ENCODE measurements around the gene ANXA1. TPM values are rescaled to one million over a fixed set of nuclear protein-coding genes. Genes with fewer than 3 reads are reported as not detected.

ANXA1 gene
- total RNA-seq, 2 donors from 2014 or later = 69.8 to 142 TPM

DNA sequence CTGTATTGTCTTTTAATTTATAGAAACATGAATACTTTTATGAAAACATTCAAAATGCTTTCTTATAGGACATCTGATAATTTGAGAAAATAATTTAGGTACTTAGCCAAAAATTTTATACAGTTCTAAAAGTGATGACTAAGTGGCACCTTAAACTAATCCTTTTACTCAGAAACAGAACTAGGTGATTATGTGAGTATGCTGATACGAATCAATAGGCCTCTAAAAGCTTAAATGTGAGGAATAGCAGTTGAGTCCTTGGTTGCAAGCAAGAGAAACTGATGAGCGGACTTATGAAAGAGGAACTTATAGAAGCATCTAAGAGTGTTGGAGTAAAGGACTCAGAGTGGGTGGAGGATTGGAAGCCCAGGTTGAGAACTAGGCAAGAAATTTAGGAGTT lies 26.4 kb downstream of the ANXA1 start:
- no peak for DNase-seq (ENCODE audit: low spot score)
- H3K9me3 ChIP-seq = no peaks in the 10 kb centered on the region
- H3K27ac ChIP-seq = no peak overlapping the region
- no peak overlapping the region for H3K4me3 ChIP-seq
- H3K27me3 ChIP-seq = no peaks in the 10 kb centered on the region
- H3K4me1 ChIP-seq = no peaks in the 10 kb centered on the region
- TF ChIP-seq, protein P1, sequence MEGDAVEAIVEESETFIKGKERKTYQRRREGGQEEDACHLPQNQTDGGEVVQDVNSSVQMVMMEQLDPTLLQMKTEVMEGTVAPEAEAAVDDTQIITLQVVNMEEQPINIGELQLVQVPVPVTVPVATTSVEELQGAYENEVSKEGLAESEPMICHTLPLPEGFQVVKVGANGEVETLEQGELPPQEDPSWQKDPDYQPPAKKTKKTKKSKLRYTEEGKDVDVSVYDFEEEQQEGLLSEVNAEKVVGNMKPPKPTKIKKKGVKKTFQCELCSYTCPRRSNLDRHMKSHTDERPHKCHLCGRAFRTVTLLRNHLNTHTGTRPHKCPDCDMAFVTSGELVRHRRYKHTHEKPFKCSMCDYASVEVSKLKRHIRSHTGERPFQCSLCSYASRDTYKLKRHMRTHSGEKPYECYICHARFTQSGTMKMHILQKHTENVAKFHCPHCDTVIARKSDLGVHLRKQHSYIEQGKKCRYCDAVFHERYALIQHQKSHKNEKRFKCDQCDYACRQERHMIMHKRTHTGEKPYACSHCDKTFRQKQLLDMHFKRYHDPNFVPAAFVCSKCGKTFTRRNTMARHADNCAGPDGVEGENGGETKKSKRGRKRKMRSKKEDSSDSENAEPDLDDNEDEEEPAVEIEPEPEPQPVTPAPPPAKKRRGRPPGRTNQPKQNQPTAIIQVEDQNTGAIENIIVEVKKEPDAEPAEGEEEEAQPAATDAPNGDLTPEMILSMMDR (IDR thresholded peaks at IDR 0.05) = no peak
- H3K36me3 ChIP-seq = no peaks in the 10 kb centered on the region

DNA sequence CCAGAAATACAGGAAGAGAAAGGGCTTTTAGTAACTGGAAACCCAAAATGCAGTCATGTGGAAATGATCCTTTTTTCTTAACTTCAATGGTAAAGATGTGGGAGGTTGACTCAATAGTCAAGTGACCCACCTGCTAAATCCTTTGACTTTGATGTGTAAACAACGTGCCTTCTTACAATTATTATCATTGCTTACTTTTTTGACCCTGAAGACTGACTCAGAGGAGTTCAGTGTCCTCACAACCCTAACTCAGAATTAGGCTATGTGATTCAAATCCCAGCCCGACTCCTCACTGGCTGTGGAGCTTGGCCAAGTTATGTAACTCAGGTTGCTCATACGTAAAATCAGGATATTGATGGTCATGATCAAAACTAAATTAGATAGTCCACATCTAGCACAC lies 27.9 kb downstream of the ANXA1 start:
- Histone ChIP-seq H3K4me3 (no peak overlapping the region), H3K9me3 (no peaks in the 10 kb centered on the region), H3K27ac (no peak overlapping the region), H3K4me1 (no peaks in the 10 kb centered on the region), H3K27me3 (no peaks in the 10 kb centered on the region), H3K36me3 (no peaks in the 10 kb centered on the region)
- TF ChIP-seq, protein P1 (IDR thresholded peaks at IDR 0.05) = no peak
- DNase-seq (ENCODE audit: low spot score) = no peak

DNA sequence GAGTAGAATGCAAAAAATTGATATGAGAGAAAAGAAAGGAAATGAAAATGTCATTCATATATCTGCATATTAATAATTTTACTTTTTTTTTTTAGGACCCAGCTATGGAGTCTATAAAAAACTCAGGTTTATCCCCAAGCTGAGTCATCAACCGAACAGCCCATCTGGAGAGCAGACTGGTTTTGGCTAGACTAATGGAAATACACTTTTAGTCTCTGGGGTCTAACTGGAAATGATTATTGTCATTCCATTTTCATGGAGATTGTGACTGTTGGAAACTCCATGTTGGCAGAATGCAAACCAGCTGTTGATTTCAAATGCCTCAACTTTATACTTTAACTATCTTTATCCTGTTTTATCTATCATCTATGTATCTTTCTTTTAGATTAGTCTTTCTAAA lies 28.7 kb downstream of the ANXA1 start:
- DNase-seq (ENCODE audit: low spot score) = no peak
- no peak overlapping the region for H3K4me3 ChIP-seq
- H3K9me3 ChIP-seq = no peaks in the 10 kb centered on the region
- no peaks in the 10 kb centered on the region for H3K27me3 ChIP-seq
- H3K27ac ChIP-seq = no peak overlapping the region
- H3K36me3 ChIP-seq = no peaks in the 10 kb centered on the region
- no peaks in the 10 kb centered on the region for H3K4me1 ChIP-seq
- TF ChIP-seq, protein P1 (IDR thresholded peaks at IDR 0.05) = no peak

DNA sequence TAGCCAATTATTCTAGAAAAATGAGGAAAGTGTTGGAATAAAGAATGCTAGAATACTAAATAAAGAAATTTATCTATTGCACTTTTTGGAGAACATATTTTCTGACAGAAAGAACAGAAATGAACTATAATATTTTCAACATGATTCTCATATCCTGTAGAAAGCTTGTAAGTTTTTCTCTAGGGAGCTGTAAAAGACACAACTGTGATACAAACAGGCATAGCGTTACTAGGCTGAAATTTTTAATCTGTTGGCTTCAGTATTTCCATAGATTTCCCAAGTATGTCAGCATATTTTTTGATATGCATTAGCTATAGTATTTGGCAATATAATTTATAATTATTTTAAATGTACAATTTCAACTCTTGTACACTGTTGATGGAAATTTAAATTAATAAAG lies 31.3 kb downstream of the ANXA1 start:
- Histone ChIP-seq H3K27ac (no peak overlapping the region), H3K36me3 (no peaks in the 10 kb centered on the region), H3K4me1 (no peaks in the 10 kb centered on the region), H3K9me3 (peaks cover 0 to 14% of the 10 kb centered on the region in 2 donors), H3K4me3 (no peak overlapping the region), H3K27me3 (no peaks in the 10 kb centered on the region)
- DNase-seq (ENCODE audit: low spot score) = no peak
- TF ChIP-seq, protein P1 (IDR thresholded peaks at IDR 0.05) = no peak

DNA sequence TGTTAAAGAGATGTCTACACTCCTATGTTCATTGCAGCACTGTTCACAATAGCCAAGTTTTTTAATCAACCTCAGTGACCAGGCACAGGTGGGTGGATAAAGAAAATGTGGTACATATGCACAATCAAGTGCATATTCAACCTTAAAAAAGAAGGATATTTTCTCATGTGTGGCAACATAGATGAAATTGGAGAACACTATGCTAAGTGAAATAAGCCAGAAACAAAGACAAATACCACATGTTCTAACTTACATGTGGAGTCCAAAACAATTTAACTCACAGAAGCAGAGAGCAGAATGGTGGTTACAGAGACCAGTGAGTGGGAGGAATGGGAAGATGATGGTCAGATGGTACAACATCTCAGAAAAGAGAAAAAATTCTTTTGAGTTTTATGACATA lies 31.8 kb downstream of the ANXA1 start:
- no peaks in the 10 kb centered on the region for H3K4me1 ChIP-seq
- peaks cover 0 to 14% of the 10 kb centered on the region in 2 donors for H3K9me3 ChIP-seq
- H3K4me3 ChIP-seq = no peak overlapping the region
- no peak for DNase-seq (ENCODE audit: low spot score)
- TF ChIP-seq, protein P1 (IDR thresholded peaks at IDR 0.05) = no peak
- H3K27ac ChIP-seq = no peak overlapping the region
- H3K27me3 ChIP-seq = no peaks in the 10 kb centered on the region
- no peaks in the 10 kb centered on the region for H3K36me3 ChIP-seq
